NCI-H748 (cell line): ENCODE results near the gene LYRM9.
A peak's percentile ranks its signal among the peaks of the same experiment; 100 is the strongest.
"Not testable (repeated sequence)": the region's sequence is repeated elsewhere in the genome, so short reads cannot be mapped to it uniquely, and the experiment has no call there.

Experiments used
- DNase-seq: peaks from one replicate; lab custom pipeline; 2025; ENCODE audit not compliant: unreplicated experiment; lab: John Stamatoyannopoulos, UW

The LYRM9 gene

GRCh38 chr17:27906623-27907022 lies 13.5 kb upstream of the LYRM9 start:
- peak; percentile 76 for DNase-seq

- DNase-seq = peak; percentile 84
Measured at GRCh38 chr17:27906226-27906580, 13.0 kb upstream of the LYRM9 start.

GRCh38 chr17:27905447-27906225 lies 12.5 kb upstream of the LYRM9 start:
- DNase-seq = no peak

- DNase-seq = no peak
Measured at GRCh38 chr17:27904534-27905446, 11.6 kb upstream of the LYRM9 start.

- DNase-seq = no peak
Measured at GRCh38 chr17:27904114-27904513, 10.9 kb upstream of the LYRM9 start.

- no peak for DNase-seq
Measured at GRCh38 chr17:27899525-27899924, 6.4 kb upstream of the LYRM9 start.

- DNase-seq = no peak
Measured at GRCh38 chr17:27898096-27898495, 4.9 kb upstream of the LYRM9 start.

- DNase-seq = no peak
Measured at GRCh38 chr17:27896701-27897100, 3.5 kb upstream of the LYRM9 start.

GRCh38 chr17:27895940-27896535 lies 2.9 kb upstream of the LYRM9 start:
- DNase-seq = no peak

GRCh38 chr17:27895123-27895895 lies 2.1 kb upstream of the LYRM9 start:
- no peak for DNase-seq

- DNase-seq = peak; percentile 21
Measured at GRCh38 chr17:27893841-27894503, 807 bp upstream of the LYRM9 start.

GRCh38 chr17:27892542-27892865 lies 661 bp downstream of the LYRM9 start:
- DNase-seq = no peak

GRCh38 chr17:27891841-27892240 lies 1.3 kb downstream of the LYRM9 start:
- DNase-seq = no peak

- no peak for DNase-seq
Measured at GRCh38 chr17:27889711-27890251, 3.4 kb downstream of the LYRM9 start.

GRCh38 chr17:27888945-27889344 lies 4.2 kb downstream of the LYRM9 start:
- DNase-seq = no peak

GRCh38 chr17:27888067-27888466 lies 5.1 kb downstream of the LYRM9 start:
- no peak for DNase-seq

GRCh38 chr17:27886348-27886906 lies 6.7 kb downstream of the LYRM9 start:
- DNase-seq = not testable (repeated sequence)

GRCh38 chr17:27882162-27882840 lies 10.9 kb downstream of the LYRM9 start:
- no peak for DNase-seq

GRCh38 chr17:27879987-27880608 lies 13.1 kb downstream of the LYRM9 start:
- DNase-seq = peak; percentile 77
